HepG2 (cell line): ENCODE measurements around the gene RBM19. TPM values are rescaled to one million over a fixed set of nuclear protein-coding genes. Genes with fewer than 3 reads are reported as not detected.

ENCODE experiments used
- ATF4 ChIP-seq, 2 experiments: fragments of 450-650 bp in 1 of 2; sonication (generic) in 1 of 2; formaldehyde crosslinking; IDR thresholded peaks; 2 replicates each; pipeline versions ENCODE4 v1.5.0 to v1.8.0; 2020 to 2022; ENCODE audit warnings: mild to moderate bottlenecking in 1 of 2, missing genetic modification reagents in 1 of 2
- CHCHD3 ChIP-seq: sonication (generic); formaldehyde crosslinking; IDR thresholded peaks from 2 replicates; pipeline ENCODE4 v1.8.0; 2022; ENCODE audit warnings: mild to moderate bottlenecking, missing genetic modification reagents, moderate library complexity
- FOXA1 ChIP-seq, 2 experiments: fragments of 450-650 bp in 1 of 2; sonication (generic) in 1 of 2; formaldehyde crosslinking in 1 of 2; IDR thresholded peaks; 2 replicates each; pipeline versions ENCODE4 v1.4.0 to v1.6.1; 2016 to 2020; ENCODE audit warnings: missing genetic modification reagents in 1 of 2
- HNF4G ChIP-seq, 2 experiments: sonication (generic) in 1 of 2; formaldehyde crosslinking in 1 of 2; IDR thresholded peaks; 2 replicates each; pipeline versions ENCODE4 v1.4.0 to v1.6.1; 2011 to 2020; ENCODE audit warnings: borderline replicate concordance in 2 of 2, low read depth in 2 of 2, mild to moderate bottlenecking in 2 of 2, low read length in 1 of 2, missing genetic modification reagents in 1 of 2, moderate library complexity in 1 of 2
- MXD3 ChIP-seq: IDR thresholded peaks from 2 replicates; pipeline ENCODE4 v1.6.1; 2016; ENCODE audit warnings: mild to moderate bottlenecking, missing biosample characterization, missing genetic modification reagents
- SMARCC2 ChIP-seq: fragments of 450-650 bp; IDR thresholded peaks from 2 replicates; pipeline ENCODE4 v1.6.1; 2017; ENCODE audit warnings: antibody characterized with exemption, mild to moderate bottlenecking
- ZFAT ChIP-seq: sonication (generic); formaldehyde crosslinking; conservative IDR thresholded peaks from 2 replicates; pipeline ENCODE4 v1.8.1; 2023; ENCODE audit warnings: missing genetic modification reagents, inconsistent platforms
- ZNF331 ChIP-seq: sonication (generic); formaldehyde crosslinking; IDR thresholded peaks from 2 replicates; pipeline ENCODE4 v1.4.0; 2020; ENCODE audit warnings: missing genetic modification reagents
- ZNF407 ChIP-seq: sonication (generic); formaldehyde crosslinking; IDR thresholded peaks from one replicate; pipeline ENCODE4 v1.5.1; 2020; ENCODE audit warnings: mild to moderate bottlenecking, missing genetic modification reagents; ENCODE audit errors: not compliant biosample characterization
- ZNF510 ChIP-seq: sonication (generic); formaldehyde crosslinking; IDR thresholded peaks from 2 replicates; pipeline ENCODE4 v1.4.0; 2020; ENCODE audit warnings: low read depth, mild to moderate bottlenecking, missing genetic modification reagents
- ZNF674 ChIP-seq: sonication (generic); formaldehyde crosslinking; IDR thresholded peaks from 2 replicates; pipeline ENCODE4 v1.5.0; 2020; ENCODE audit warnings: low read depth, mild to moderate bottlenecking, missing genetic modification reagents
- ZNF790 ChIP-seq: sonication (generic); formaldehyde crosslinking; IDR thresholded peaks from 2 replicates; pipeline ENCODE4 v1.8.0; 2022; ENCODE audit warnings: missing genetic modification reagents, mild to moderate bottlenecking, borderline replicate concordance
- ZSCAN20 ChIP-seq: sonication (generic); formaldehyde crosslinking; IDR thresholded peaks from 2 replicates; pipeline ENCODE4 v1.4.0; 2020; ENCODE audit warnings: missing genetic modification reagents, mild to moderate bottlenecking, borderline replicate concordance
- ZSCAN5A ChIP-seq: sonication (generic); formaldehyde crosslinking; IDR thresholded peaks from 2 replicates; pipeline ENCODE4 v1.8.0; 2022; ENCODE audit warnings: mild to moderate bottlenecking, missing genetic modification reagents, borderline replicate concordance
- polyA plus RNA-seq, 8 experiments: library from polyadenylated mRNA; depleted of rRNA in 3 of 8; stranded (reverse) in 7 of 8; unstranded in 1 of 8; fragments of >200 nt; fragmentation: Illumina TruSeq in 4 of 8; extraction: Trizol in 4 of 8; gene quantifications; 2 replicates each; pipeline versions ENCODE4 v1.2.1 to v1.2.3, GENCODE V29; 2011 to 2016; ENCODE audit warnings: low read depth in 4 of 8, missing spikeins in 1 of 8, mixed read lengths in 1 of 8; ENCODE audit not compliant: insufficient read depth in 1 of 8
- total RNA-seq, 5 experiments: library from RNA; depleted of rRNA; stranded (reverse); fragments of >200 nt; fragmentation: Illumina TruSeq; extraction: Trizol; gene quantifications; 2 replicates each; pipeline ENCODE4 v1.2.3, GENCODE V29; 2016; ENCODE audit warnings: low read depth in 1 of 5

RBM19 gene
- total and polyA plus RNA-seq, 2 of the 13 experiments (the other 11 are each of a cell fraction or from before 2014, with no cell fraction given) = 19.3 to 32.2 TPM

- TF ChIP-seq ZSCAN20 (CRISPR knock-in tag) (no peak), CHCHD3 (CRISPR knock-in tag) (no peak), ZSCAN5A (0 out of 2 replicates have a peak, but pooled peaks have one; percentile 44), ZNF331 (CRISPR knock-in tag) (no peak), FOXA1 (IDR thresholded peaks at IDR 0.05) (no peak), FOXA1 (CRISPR knock-in tag; IDR thresholded peaks at IDR 0.05) (0 out of 2 replicates have a peak, but pooled peaks have one; percentile 23), ZNF510 (no peak), SMARCC2 (no peak), ATF4 (CRISPR knock-in tag; IDR thresholded peaks at IDR 0.05) (no peak; a peak in 1 of 4 replicates), ZFAT (CRISPR knock-in tag) (no peak), ZNF407 (CRISPR knock-in tag) (no peak), HNF4G (IDR thresholded peaks at IDR 0.05; ENCODE audit: borderline replicate concordance, low read depth, low read length) (peak; percentile 38), HNF4G (CRISPR knock-in tag; IDR thresholded peaks at IDR 0.05; ENCODE audit: borderline replicate concordance, low read depth) (peak; percentile 42; the same call in 1 of the 2 replicates), ZNF790 (no peak), MXD3 (CRISPR knock-in tag) (no peak), ZNF674 (CRISPR knock-in tag) (no peak)
Observed at GRCh38 chr12:113808095-113808951, 157.8 kb downstream of the RBM19 start (continued).
